Skeletal muscle tissue (tissue), 5 donors: ENCODE measurements around the gene NEDD8. TPM values are rescaled to one million over a fixed set of nuclear protein-coding genes. Genes with fewer than 3 reads are reported as not detected.

Experiments
- H3K27ac ChIP-seq: one replicate; pipeline ENCODE4 v1.7.0; 2013; ENCODE audit warnings: mild to moderate bottlenecking, low read depth, low read length, inconsistent platforms
- H3K27me3 ChIP-seq, 3 donors: one replicate each; pipeline ENCODE4 v1.7.0; 2013; ENCODE audit warnings: low read length in 3 of 3; ENCODE audit not compliant: control insufficient read depth in 3 of 3, insufficient read depth in 3 of 3
- H3K36me3 ChIP-seq, 3 donors: one replicate each; pipeline ENCODE4 v1.7.0; 2013; ENCODE audit warnings: low read length in 3 of 3; ENCODE audit not compliant: control insufficient read depth in 3 of 3, insufficient read depth in 3 of 3
- H3K4me1 ChIP-seq, 3 donors: one replicate each; pipeline ENCODE4 v1.7.0; 2013; ENCODE audit warnings: low read length in 3 of 3, mild to moderate bottlenecking in 3 of 3; ENCODE audit not compliant: control insufficient read depth in 3 of 3, insufficient read depth in 3 of 3
- H3K4me3 ChIP-seq, 3 donors: one replicate each; pipeline ENCODE4 v1.7.0; 2013; ENCODE audit warnings: low read length in 3 of 3
- H3K9ac ChIP-seq, 3 donors: one replicate each; pipeline ENCODE4 v1.7.0; 2013; ENCODE audit warnings: low read length in 3 of 3, mild to moderate bottlenecking in 3 of 3, moderate library complexity in 2 of 3, low read depth in 1 of 3
- H3K9me3 ChIP-seq, 3 donors: one replicate each; pipeline ENCODE4 v1.7.0; 2013; ENCODE audit warnings: low read length in 3 of 3; ENCODE audit not compliant: control insufficient read depth in 3 of 3
- small RNA-seq: library from RNA; depleted of rRNA; stranded (forward); fragments of <200 nt; gene quantifications from one replicate; pipeline ENCODE3, GENCODE V24; 2014
- total RNA-seq: library from RNA; depleted of rRNA; stranded (reverse); fragments of >200 nt; gene quantifications from one replicate; pipeline ENCODE4 v1.2.3, GENCODE V29; 2014
- donor health status: Osteomylitis.

The NEDD8 gene
- total RNA-seq, 1 donor from 2014 or later, result 81.9 TPM

DNA sequence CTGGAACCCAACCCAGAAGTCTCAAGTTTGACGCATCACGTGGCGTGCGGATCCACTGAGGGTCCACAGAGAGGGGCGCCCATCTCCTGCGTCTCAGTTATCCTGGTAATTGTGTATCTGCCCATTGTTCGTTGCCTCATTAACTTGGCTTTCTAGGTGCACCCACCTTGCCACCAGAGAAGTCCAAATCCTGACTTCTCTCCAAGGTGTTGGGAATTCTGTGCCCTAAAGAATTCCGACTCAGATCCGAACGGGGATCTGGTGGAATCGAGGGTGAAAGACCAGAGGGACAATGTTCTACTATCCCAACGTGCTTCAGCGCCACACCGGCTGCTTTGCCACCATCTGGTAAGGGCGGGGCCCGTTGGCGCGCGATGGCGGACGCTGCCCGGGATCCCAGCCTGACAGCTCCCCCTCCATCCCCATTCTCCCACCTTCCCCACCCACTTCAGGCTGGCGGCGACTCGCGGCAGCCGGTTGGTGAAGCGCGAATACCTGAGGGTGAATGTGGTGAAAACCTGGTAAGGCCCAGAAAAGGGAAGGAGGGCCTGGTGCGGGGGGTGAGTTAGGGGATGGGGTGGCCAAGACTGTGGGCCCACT is 59.8 kb downstream of the NEDD8 start:
- H3K4me3 ChIP-seq, result peak overlapping the region in 2 of 3 donors; percentile 1 to 54
- peaks cover 9 to 14% (median 12%) of the 10 kb centered on the region in 3 donors for H3K4me1 ChIP-seq
- no peak overlapping the region for H3K27ac ChIP-seq
- H3K9ac ChIP-seq, result no peak overlapping the region
- peaks cover 7 to 9% (median 8%) of the 10 kb centered on the region in 3 donors for H3K36me3 ChIP-seq
- H3K9me3 ChIP-seq, result no peaks in the 10 kb centered on the region
- peaks cover 0 to 31% (median 27%) of the 10 kb centered on the region in 3 donors for H3K27me3 ChIP-seq

DNA sequence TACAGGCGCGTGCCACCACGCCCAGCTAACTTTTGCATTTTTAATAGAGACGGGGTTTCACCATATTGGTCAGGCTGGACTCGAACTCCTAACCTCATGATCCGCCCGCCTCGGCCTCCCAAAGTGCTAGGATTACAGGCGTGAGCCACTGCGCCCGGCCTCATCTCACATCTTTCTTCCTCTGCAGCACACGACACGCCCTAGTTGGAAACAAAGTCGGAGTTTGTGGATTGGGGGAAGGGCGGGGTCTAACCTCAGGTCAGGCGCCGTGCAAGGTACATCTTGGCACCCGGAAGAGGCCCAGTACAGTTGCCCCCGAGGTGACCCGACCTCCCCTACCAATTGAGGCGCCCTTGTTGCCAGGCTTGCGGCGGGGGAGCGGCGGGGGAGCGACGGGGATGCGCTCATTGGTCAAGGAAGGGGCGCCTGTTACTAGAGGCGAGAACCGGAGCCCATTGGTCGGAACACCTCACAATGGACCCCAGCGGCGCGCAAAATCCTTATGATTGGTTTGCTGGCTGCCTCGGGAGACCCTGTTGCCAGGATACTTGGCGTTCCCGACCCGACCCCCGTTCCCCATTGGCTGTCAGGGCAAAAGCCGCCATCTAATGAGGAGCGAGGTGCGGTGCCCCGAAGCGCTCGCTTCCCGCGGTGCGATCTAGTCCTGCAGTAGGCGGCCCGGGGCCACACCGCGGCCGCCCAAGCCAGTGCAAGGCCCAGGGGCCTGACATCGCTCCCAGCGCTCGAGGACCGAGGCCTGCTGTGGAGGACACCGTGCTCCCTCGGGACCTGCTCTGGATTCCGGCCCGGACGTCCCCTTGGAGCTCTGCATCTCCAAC is 60.5 kb downstream of the NEDD8 start, which contains the start of gene REC8:
REC8 (plus strand) TSS at position 659 of the 839 bp plus-strand sequence. CDS start 473 bp downstream, outside the sequence.
- Histone ChIP-seq H3K9ac (no peak within 1 kb of the TSS), H3K4me1 (peaks cover 9 to 14% (median 12%) of the 10 kb centered on the region in 3 donors), H3K27ac (no peak within 1 kb of the TSS), H3K36me3 (peaks cover 6 to 13% (median 10%) of the 10 kb centered on the region in 3 donors), H3K4me3 (peak within 1 kb of the TSS; percentile 1 to 60 (median 54)), H3K27me3 (peaks cover 0 to 31% (median 27%) of the 10 kb centered on the region in 3 donors), H3K9me3 (no peaks in the 10 kb centered on the region)

DNA sequence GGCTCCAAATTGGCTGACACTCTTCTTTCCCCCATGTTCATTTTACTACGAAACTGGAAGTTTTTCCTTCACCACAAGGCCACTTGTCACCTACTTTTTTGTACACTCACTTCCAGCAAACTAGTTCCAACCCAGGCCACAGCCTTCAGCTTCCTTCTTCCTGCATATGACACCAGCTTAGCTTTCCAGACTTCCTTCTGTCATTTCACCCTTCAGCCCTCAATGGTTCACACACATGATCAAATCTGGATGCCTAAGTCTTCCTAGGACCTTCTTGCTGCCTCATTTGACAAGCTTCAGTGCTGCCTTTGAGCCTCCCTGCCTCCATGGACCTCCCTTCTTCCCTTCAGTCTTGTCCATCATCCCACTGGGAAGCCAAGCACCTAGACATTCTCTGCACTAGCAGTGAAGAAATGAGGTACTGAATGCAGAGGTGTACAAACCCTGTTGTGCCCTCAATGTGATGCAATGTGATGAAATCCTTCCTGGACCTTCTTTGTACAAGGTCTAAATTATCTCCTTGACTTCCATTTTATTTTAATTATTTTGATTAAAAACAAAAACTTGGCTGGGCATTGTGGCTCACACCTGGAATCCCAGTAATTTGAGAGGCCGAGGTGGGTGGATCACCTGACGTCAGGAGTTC is 64.6 kb downstream of the NEDD8 start:
- H3K4me3 ChIP-seq, result no peak overlapping the region
- H3K9ac ChIP-seq, result no peak overlapping the region
- no peak overlapping the region for H3K27ac ChIP-seq
- H3K27me3 ChIP-seq, result peaks cover 0 to 22% (median 19%) of the 10 kb centered on the region in 3 donors
- H3K4me1 ChIP-seq, result peaks cover 13 to 17% (median 15%) of the 10 kb centered on the region in 3 donors
- peaks cover 39 to 47% (median 45%) of the 10 kb centered on the region in 3 donors for H3K36me3 ChIP-seq
- H3K9me3 ChIP-seq, result no peaks in the 10 kb centered on the region

Small RNA genes lying within 50 kb of the gene (small RNA-seq; reads per million reads assigned to genes)
- not detected for gene AL136295.4
- not detected for gene CHMP4A
- gene IPO4, result not detected
- gene MDP1, result not detected

Other genes with a start within 250 kb of the NEDD8 start
- gene DHRS4L2, start 243.4 kb downstream of the NEDD8 start, total RNA-seq, result 8.9 TPM
- gene CARMIL3, start 180.4 kb downstream of the NEDD8 start, total RNA-seq, result under 0.01 TPM
- not detected for gene CPNE6, start 160.8 kb downstream of the NEDD8 start, total RNA-seq
- 3.7 TPM for gene PCK2, start 138.1 kb downstream of the NEDD8 start, total RNA-seq
- gene DCAF11, start 117.6 kb downstream of the NEDD8 start, total RNA-seq, result 85.6 TPM
- gene NRL, start 117.4 kb downstream of the NEDD8 start, total RNA-seq, result 2.1 TPM
- 172 TPM for gene FITM1, start 101.7 kb downstream of the NEDD8 start, total RNA-seq
- gene PSME1, start 96.2 kb downstream of the NEDD8 start, total RNA-seq, result 89.8 TPM
- 12.0 TPM for gene EMC9, start 90.8 kb downstream of the NEDD8 start, total RNA-seq
- gene PSME2, start 85.8 kb downstream of the NEDD8 start, total RNA-seq, result 58.5 TPM
- gene RNF31, start 84.9 kb downstream of the NEDD8 start, total RNA-seq, result 33.4 TPM
- gene IRF9, start 71.1 kb downstream of the NEDD8 start, total RNA-seq, result 50.6 TPM
- gene REC8, start 60.3 kb downstream of the NEDD8 start, total RNA-seq, result 2.1 TPM
- gene IPO4, start 43.6 kb downstream of the NEDD8 start, total RNA-seq, result 32.9 TPM
- 18.3 TPM for gene TM9SF1, start 36.9 kb downstream of the NEDD8 start, total RNA-seq
- gene TSSK4, start 26.7 kb downstream of the NEDD8 start, total RNA-seq, result 0.52 TPM
- 29.2 TPM for gene CHMP4A, start 18.9 kb downstream of the NEDD8 start, total RNA-seq
- gene MDP1, start 16.3 kb downstream of the NEDD8 start, total RNA-seq, result 9.9 TPM
- gene GMPR2, start 562 bp upstream of the NEDD8 start, total RNA-seq, result 49.6 TPM
- 34.4 TPM for gene TINF2, start 10.3 kb upstream of the NEDD8 start, total RNA-seq
- 0.52 TPM for gene TGM1, start 30.8 kb upstream of the NEDD8 start, total RNA-seq
- 11.5 TPM for gene RABGGTA, start 39.2 kb upstream of the NEDD8 start, total RNA-seq
- gene DHRS1, start 67.4 kb upstream of the NEDD8 start, total RNA-seq, result 6.3 TPM
- gene NOP9, start 67.5 kb upstream of the NEDD8 start, total RNA-seq, result 22.4 TPM
- 4.7 TPM for gene CIDEB, start 75.6 kb upstream of the NEDD8 start, total RNA-seq
- 1.6 TPM for gene LTB4R2, start 77.8 kb upstream of the NEDD8 start, total RNA-seq
- 2.1 TPM for gene LTB4R, start 79.1 kb upstream of the NEDD8 start, total RNA-seq
- gene ADCY4, start 102.7 kb upstream of the NEDD8 start, total RNA-seq, result 9.9 TPM
- gene RIPK3, start 107.6 kb upstream of the NEDD8 start, total RNA-seq, result 1.6 TPM
- 21.4 TPM for gene NFATC4, start 135.8 kb upstream of the NEDD8 start, total RNA-seq
- gene NYNRIN, start 166.6 kb upstream of the NEDD8 start, total RNA-seq, result 19.3 TPM
- gene CBLN3, start 197.3 kb upstream of the NEDD8 start, total RNA-seq, result under 0.01 TPM
- gene KHNYN, start 197.6 kb upstream of the NEDD8 start, total RNA-seq, result 38.1 TPM
- 12.0 TPM for gene SDR39U1, start 210.4 kb upstream of the NEDD8 start, total RNA-seq